ENCODE results near the gene MDFI.

MDFI gene

DNA sequence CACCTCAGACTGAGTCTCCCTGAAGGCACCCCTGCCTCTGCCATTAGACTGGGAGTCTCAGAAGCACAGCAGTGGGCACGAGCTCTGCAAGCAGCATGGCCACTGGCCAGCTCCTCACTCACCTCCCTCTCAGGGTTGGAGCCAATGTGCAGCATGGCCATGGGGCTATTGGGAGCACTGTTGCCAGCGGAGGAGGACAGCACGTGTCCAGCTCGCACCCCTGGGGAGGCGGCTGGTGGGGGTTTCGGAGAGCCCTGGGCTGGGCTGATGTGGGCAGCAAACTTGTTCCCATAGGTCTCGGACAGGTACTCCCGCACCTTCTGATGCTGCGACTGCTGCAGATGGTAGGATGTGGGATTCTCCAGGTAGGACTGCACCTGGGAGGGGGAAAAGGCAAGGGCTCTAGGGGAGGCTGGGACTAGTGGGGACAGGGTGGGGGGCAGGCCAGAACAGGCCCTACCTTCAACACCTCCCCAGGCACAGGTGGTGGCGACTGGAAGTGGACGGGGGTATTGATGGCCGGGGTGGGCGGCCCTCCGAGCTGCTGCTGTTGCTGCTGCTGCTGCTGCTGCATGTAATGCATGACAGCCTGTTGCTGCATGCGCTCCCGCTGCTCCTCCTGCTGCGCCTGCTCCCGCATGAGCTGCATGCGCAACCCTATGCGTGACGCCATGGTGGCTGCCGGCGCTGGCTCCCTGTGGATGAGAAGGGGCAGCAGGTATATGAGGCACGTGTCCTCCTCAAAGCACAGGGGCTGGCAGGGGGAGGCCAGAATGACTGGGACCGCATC, 52.5 kb downstream of the MDFI start:
- DNase-seq: no peak

DNA sequence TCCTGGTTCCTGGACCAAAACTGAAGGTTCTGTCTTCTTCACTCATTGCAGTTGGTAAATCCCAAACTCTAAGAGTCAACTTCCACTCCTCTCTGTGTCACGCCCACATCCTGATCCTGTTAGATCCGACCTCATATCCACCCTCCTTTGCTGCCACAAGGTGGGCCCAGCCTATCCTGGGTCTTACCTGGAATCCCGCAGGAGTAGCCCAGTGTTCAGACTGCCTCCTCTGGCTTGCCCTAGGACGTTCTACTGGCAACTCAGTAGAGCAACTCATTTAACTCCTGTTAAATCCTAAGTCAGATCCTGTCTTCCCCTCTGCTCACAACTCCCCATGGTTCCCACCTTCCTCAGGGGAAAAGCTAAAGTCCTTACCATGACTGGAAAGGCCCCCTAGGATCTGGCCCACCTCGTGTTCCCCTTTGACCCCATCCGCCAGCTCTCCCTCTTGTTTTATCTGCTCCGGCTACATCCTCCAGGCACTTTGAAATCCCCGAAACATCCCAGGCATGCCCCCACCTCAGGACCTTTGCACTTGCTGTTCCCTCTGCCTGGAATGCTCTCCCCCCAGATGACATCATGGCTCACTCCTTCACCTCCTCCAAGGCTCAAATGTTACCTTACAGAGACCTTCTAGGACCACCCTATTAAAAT, 53.3 kb downstream of the MDFI start:
- no peak for DNase-seq

DNA sequence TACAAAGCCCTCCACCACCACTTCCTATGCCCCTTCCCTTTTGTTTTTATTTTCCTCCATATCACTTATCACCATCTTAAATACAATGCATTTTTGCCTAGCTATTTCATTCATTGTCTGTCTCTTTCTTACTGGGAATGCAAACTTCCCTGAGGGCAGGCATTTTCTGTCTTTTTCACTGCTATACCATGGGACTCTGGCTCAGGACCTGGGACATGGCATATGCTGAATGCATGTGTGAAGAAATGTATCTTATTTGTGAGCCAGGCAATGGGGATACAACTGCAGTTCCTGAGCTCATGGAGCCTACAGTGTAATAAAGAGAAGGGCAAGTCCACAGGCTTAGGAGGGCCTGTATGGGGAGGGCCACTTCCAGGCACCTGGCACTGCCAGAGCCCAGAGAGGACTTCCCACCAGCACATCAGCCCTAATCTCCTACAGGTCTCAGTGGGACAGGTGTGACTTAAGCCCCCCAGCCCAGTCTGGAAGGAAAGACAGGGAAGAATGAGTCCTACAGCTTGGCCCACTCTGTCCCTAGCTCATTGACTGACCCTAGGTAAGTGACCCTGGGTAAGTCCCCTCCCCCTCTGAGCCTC, 53.9 kb downstream of the MDFI start:
- no peak for DNase-seq

DNA sequence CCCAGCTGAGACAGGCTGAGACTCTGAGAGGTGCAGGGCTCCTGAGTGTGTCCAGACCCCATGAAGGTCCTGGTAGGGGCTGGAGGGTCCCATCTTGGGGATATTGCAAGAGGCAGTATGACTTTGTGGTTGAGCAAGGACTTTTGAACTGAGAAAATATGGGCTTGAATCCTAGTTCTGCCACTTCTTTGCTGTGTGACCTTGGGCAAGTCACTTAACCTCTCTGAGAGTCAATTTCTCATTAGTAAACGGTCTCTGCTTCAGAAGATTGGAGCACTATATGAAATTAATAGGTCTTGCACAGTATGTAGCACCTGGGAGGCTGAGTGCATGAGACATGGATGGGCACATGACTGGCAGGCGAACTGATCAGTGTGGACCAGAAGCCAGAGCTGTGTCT, 54.5 kb downstream of the MDFI start:
- DNase-seq: no peak

DNA sequence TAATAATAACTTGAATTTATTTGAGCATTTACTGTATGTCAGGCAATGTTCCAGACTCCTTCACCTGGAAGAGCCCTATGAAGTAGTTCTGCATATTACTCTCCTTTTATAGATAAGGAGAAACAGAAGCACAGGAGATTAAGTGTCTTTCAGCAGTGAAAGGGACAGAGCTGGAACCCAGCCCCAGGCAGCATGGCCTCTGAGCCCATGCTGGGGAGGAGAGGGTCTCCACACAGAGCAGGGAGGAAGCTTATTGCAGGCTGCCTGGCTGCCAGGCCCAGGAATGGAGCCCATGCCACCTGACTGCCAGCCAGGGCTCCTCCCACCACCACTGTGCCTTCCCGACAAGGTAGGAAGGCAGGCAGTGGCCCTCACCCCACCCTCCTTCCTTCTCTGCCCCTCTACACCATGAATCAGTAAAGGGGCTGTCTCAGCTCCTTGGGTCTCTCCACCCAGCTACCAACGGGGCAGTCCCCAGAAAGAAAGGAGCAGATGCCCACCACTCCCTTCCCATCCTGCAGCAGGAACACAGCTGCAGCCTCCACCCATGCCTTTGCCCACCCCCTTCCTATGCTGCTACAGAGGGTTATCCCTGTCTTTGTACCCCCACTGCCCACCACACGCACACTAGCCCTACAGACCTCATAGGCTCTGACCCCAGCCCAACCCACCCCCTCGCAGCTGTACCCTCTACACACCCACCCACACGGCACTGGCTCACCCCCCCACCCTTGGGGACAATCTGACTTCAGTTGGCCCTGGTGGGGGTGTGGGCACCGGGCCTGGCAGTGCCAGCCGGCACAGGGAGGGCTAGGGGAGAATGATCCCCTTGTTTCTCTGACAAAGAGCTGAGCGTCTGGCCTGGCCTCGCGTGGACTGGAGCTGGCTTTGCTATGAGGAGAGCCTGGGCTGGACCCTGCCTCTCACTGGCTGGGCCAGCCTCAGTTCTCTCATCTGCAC, 55.3 kb downstream of the MDFI start:
- no peak for DNase-seq

DNA sequence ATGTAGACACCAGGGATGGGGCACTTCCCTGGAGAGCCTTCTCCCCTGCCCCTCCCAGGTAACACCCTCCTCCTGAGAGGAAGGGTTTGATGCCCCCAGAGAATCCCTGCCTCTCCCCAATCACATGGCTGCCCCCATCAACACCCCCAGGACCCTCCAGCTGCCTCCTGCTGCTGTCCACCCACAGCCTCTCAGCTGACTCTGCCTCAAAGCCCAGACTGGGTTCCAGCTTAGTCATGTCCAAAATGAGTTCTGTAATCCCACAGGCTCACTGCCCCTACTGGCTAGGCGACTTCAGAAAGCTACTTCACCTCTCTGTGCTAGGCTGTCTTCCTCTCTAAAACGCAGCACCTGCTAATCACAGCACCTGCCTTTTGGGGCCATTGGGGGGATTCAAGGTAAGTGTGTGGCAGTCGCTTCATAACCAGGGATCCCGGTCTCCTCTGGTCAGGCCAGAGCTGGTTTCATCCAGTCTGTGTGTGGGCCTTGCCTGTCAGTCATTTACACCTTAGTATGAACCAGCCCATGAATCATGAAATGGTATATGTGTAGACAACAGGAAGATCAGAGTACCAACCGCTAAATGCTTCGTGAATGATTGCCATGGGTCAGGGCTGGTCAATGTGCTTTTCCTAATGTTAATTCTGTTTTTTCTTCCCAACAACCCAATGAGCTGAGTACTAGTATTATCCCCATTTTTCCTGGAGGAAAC, 56.7 kb downstream of the MDFI start:
- no peak for DNase-seq

DNA sequence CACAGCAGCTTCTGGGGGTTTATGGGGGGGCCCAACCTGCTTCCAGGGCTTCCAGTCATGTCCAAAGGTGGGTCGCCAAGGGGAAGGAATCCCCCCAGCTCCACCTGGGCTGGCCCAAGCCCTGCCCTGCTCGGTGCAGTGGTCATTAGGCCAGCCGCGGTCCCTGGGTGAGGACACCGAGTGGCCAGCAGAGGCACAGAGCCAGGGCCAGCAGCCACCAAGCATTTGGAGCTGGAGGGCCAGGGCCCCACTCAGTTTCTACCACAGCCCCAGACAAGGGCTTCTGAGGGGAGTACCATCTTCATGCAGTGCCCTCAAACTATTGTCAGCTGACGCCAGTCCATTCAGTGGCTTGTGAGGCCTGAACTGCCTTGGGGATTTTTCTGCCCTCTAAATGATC, 57.6 kb downstream of the MDFI start:
- no peak for DNase-seq

DNA sequence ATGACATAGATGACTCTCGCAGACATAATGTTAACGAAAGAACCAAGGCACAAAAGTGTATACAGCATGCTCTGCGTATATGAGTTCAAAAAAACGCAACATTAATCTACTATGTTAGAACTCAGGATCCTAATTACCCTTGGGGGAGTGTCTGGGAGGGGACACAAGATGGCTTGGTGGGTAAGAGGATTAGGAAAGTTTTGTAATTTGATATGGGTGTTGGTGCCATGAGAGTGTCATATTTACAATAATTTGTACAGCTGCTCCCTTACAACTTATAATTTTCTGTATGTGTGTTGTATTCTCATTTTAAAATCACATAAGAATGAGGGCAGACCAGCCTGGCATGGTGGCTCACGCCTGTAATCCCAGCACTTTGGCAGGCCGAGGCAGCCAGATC, 58.5 kb downstream of the MDFI start:
- DNase-seq: no peak

DNA sequence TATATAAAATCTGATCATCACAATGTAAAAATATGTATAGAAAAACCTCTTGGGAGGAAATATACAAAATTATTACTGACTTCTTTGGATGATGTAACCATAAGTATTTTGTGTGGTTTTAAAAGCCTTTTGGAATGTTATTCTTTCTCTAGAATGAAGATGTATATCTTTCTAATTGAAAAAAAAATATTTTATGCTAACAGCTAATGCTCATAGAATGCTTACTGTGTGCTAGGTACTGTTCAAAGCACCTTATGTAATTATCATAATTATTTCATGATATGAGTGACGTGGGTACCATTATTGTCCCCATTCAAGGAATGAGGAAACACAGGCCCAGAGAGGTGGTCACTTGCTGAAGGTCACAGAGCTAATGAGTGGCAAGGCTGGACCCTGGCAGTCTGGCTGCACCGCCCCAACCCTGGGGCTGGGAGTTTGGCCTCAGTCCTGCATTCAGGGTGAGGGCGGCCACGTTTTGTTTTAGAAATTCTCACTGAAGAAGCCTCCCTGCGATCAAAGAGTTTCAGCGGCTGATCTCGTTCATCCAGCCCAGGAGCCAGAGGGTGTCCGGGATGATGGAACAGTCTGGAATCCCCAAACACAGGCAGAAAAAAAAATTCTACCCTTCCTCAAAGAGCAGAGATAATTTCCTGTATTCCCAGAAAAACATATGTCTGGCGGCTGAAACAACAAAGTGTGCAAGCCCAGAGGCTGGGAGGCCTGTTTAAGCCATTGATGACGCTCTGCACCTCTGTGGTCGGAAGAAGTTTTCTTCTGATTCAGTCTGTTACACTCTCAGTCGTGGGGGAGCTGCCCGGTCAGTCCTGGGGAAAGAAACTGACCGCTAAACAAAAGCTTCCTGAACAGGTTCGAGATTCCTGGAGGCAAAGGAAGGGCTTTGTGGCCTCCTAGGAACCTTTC, 59.9 kb downstream of the MDFI start:
- DNase-seq: no peak

DNA sequence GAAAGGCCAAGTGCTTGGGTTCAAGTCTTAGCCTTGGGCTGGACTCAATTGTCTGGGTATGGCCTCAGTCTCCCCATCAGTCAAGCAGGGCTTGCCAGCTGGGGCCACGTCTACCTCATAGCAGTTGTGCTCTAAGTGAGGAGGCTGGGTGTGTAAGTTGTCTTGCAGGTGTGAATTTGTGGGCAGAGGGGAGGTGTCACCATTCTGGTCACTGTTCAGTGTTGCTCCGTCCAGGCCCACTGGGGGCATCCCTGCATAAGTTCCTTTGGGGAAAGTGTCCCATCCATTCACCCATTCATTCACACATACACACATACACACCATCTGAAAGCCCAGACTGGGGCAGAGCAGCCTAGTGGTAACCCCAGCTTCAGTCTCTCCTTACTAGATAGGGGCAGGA, 60.8 kb downstream of the MDFI start:
- DNase-seq: no peak

DNA sequence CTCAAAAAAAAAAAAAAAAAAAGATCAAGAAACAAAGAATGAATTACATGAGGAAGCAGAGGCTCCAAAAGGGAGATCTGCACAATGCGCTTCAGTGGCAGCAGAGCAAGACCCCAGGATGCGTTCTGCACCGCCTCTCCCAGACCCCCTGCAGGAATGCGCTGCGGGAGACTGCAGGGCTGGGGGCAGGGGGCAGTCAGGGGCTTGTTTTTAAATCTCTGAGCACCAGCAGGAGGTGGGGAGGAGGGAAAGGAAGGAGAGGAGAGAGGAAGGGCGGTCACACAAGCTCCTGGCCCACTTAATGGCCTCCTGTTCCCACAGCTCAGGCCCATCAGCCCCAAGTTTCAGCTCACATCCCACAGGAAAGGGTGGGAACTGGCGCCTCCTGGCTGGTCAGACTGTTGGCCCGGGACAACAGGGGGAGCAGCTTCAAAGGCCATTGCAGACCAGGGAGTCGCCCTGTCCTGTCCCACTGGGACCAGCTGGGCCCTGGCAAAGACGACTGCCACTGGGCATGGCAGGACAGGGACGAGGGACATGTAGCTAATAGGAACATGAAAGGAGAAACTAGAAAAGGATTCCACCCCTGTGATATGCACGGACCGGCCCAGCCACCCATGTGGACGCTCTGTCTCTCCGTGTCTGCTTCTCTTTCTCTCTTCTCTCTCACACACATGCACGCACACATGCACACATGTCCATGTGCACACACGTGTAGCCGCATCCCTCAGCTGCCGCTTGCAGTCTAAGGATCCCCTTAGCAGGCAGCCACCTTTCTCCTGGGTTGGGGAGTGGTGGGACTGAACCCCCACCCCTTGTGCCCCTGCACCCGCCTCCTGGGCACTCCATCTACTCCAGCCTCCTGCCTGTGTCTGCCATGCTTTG, 62.4 kb downstream of the MDFI start:
- DNase-seq: no peak

DNA sequence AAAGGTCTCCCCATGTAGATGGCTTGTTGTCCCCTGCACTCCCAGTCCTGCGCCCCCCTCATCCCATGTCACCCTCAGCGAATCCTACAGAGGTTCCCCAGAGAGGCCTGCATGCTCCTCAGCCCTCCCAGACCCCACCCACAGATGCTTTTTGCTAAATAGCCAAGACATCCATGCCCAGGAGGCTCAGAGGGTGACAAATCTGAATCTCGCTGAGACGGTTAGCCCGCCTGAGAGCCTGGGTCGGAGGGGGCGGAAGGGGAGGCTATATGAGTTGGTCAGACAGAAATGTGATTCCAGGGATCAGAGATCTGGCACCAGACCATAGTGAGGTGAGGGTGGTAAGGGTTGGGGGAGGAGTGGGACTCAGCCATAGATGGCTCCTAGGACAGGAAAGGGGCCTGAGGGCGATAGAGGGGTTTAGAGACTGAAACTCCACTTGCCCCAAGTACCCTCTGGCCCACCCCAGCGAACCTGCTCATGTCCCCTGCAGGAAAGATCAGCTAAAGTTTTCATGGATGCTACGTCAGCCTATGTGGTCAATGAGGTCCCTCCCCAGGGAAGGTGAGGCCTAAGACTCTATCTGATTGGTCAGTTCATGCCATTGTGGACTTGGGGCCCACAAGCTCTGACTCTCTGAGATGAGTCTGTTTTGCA, 63.9 kb downstream of the MDFI start:
- DNase-seq: no peak

DNA sequence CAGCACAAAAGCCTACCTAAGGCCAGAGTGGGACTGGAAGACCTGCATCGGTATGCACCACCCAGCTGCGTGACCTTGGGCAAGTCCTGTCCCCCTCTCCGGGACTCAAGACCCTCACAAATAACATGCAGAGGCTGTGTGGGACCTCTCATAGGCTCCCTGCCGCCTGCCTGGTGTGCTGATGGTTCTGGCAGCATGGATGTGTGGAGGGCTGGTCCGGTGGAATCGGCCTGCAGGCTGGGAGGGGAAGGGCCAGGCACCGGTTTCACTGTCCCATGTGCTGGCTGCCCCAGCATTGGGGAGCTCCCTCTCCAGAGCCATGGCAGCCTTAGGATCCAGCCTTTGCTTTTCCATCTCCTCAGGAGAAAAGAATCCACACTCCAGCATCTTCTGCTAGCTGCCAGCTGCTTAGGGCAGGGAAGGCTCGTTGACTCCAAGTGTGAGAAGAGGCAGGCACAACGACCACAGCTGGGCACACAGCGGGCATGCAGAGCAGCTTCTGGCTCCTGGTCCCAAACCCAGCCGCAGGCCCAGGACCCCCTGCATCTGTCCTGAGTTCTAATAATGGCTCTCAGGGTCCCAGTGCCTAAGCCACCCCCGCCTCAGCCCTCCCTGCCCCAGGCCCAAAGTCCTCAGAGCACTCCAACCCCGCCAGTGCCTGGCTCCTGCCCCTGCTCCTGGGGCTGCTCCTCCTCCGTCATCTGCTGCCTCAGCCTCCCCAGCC, 64.7 kb downstream of the MDFI start:
- no peak for DNase-seq
